Sigmoid colon (tissue), 4 donors: ENCODE results near the gene MRPS31.

Source experiments
- CTCF ChIP-seq, 4 experiments: fragments of 450-650 bp in 3 of 4; fragments of 200-600 bp in 1 of 4; IDR thresholded peaks; one replicate each; pipeline ENCODE4 v1.5.1; 2016 to 2019; ENCODE audit warnings: antibody characterized with exemption in 4 of 4, mild to moderate bottlenecking in 3 of 4, moderate library complexity in 2 of 4
- EP300 ChIP-seq, 4 donors: sonication (generic); formaldehyde crosslinking; IDR thresholded peaks; one replicate each; pipeline ENCODE4 v1.6.1; 2017; ENCODE audit warnings: antibody characterized with exemption in 4 of 4
- POLR2A ChIP-seq, 2 donors: fragments of 450-650 bp; IDR thresholded peaks; one replicate each; pipeline ENCODE4 v1.6.1; 2016; ENCODE audit warnings: antibody characterized with exemption in 2 of 2, mild to moderate bottlenecking in 2 of 2, moderate library complexity in 2 of 2
- POLR2AphosphoS5 ChIP-seq, 4 donors: sonication (generic); formaldehyde crosslinking; IDR thresholded peaks; one replicate each; pipeline ENCODE4 v1.6.1; 2017; ENCODE audit warnings: antibody characterized with exemption in 4 of 4

GRCh38 chr13:40697711-40698110, 73.3 kb downstream of the MRPS31 start:
- TF ChIP-seq POLR2AphosphoS5 (IDR thresholded peaks at IDR 0.05): no peak
- no peak for TF ChIP-seq CTCF (IDR thresholded peaks at IDR 0.05)
- no peak for TF ChIP-seq EP300 (IDR thresholded peaks at IDR 0.05)
- no peak for TF ChIP-seq POLR2A (IDR thresholded peaks at IDR 0.05)
